GM21447 (cell line): Measurements from ENCODE around the gene SSH3.

ENCODE experiments used
- ATAC-seq: cut with Tn5 transposase; IDR thresholded peaks from one replicate; pipeline ENCODE4 v1.9.1; 2021; ENCODE audit not compliant: unreplicated experiment

Gene SSH3

GRCh38 chr11:67267188-67268080 lies 35.9 kb upstream of the SSH3 start:
- ATAC-seq = no peak

GRCh38 chr11:67268081-67268961 lies 35.0 kb upstream of the SSH3 start:
- peak; percentile 53 for ATAC-seq

GRCh38 chr11:67268962-67269268 lies 34.4 kb upstream of the SSH3 start:
- no peak for ATAC-seq

GRCh38 chr11:67269401-67270255 lies 33.7 kb upstream of the SSH3 start:
- no peak for ATAC-seq

- ATAC-seq = no peak
Measured at GRCh38 chr11:67270256-67271204, 32.8 kb upstream of the SSH3 start.

- ATAC-seq = no peak
Measured at GRCh38 chr11:67271205-67271540, 32.2 kb upstream of the SSH3 start.

GRCh38 chr11:67271541-67272284 lies 31.6 kb upstream of the SSH3 start:
- no peak for ATAC-seq

- ATAC-seq = no peak
Measured at GRCh38 chr11:67272327-67273259, 30.7 kb upstream of the SSH3 start.

GRCh38 chr11:67273260-67273990 lies 29.9 kb upstream of the SSH3 start:
- ATAC-seq = no peak

- ATAC-seq = no peak
Measured at GRCh38 chr11:67274768-67275605, 28.3 kb upstream of the SSH3 start.

- ATAC-seq = no peak
Measured at GRCh38 chr11:67275606-67276409, 27.5 kb upstream of the SSH3 start.

- peak; percentile 27 for ATAC-seq
Measured at GRCh38 chr11:67276781-67277230, 26.5 kb upstream of the SSH3 start.

GRCh38 chr11:67277231-67277961 lies 25.9 kb upstream of the SSH3 start:
- ATAC-seq = peak; percentile 63

GRCh38 chr11:67278135-67278938 lies 25.0 kb upstream of the SSH3 start:
- no peak for ATAC-seq
